HepG2 (cell line): ENCODE results near the gene TIAM2. TPM values are rescaled to one million over a fixed set of nuclear protein-coding genes. Genes with fewer than 3 reads are reported as not detected.
A peak's percentile ranks its signal among the peaks of the same experiment; 100 is the strongest.

ENCODE experiments used
- BCL3 ChIP-seq: sonication (generic); formaldehyde crosslinking; IDR thresholded peaks from 2 replicates; pipeline ENCODE4 v1.5.1; 2020; ENCODE audit warnings: mild to moderate bottlenecking, missing genetic modification reagents, moderate library complexity
- CSRNP1 ChIP-seq: sonication (generic); formaldehyde crosslinking; IDR thresholded peaks from 2 replicates; pipeline ENCODE4 v1.8.1; 2023; ENCODE audit warnings: mild to moderate bottlenecking, missing genetic modification reagents
- HIVEP1 ChIP-seq: sonication (generic); formaldehyde crosslinking; IDR thresholded peaks from 2 replicates; pipeline ENCODE4 v1.4.0; 2020; ENCODE audit warnings: mild to moderate bottlenecking, missing genetic modification reagents
- REPIN1 ChIP-seq: sonication (generic); formaldehyde crosslinking; IDR thresholded peaks from 2 replicates; pipeline ENCODE4 v1.8.0; 2022; ENCODE audit warnings: missing genetic modification reagents, low read depth, mild to moderate bottlenecking, borderline replicate concordance
- SRY ChIP-seq: sonication (generic); formaldehyde crosslinking; IDR thresholded peaks from 2 replicates; pipeline ENCODE4 v1.8.0; 2022; ENCODE audit warnings: mild to moderate bottlenecking, missing genetic modification reagents
- STAG1 ChIP-seq: sonication (generic); formaldehyde crosslinking; IDR thresholded peaks from 2 replicates; pipeline ENCODE4 v1.4.0; 2020; ENCODE audit warnings: missing genetic modification reagents
- TCF12 ChIP-seq, 2 experiments: fragments of 450-650 bp in 1 of 2; sonication (generic) in 1 of 2; formaldehyde crosslinking in 1 of 2; IDR thresholded peaks; 2 replicates each; pipeline versions ENCODE4 v1.6.1 to v1.8.0; 2017 to 2022; ENCODE audit warnings: antibody characterized with exemption in 1 of 2, mild to moderate bottlenecking in 1 of 2, missing genetic modification reagents in 1 of 2, moderate library complexity in 1 of 2
- TFDP2 ChIP-seq: sonication (generic); formaldehyde crosslinking; IDR thresholded peaks from 2 replicates; pipeline ENCODE4 v1.4.0; 2020; ENCODE audit warnings: missing genetic modification reagents
- ZBTB46 ChIP-seq: sonication (generic); formaldehyde crosslinking; IDR thresholded peaks from 2 replicates; pipeline ENCODE4 v1.4.0; 2020; ENCODE audit warnings: mild to moderate bottlenecking, missing genetic modification reagents, borderline replicate concordance
- ZBTB7B ChIP-seq: sonication (generic); formaldehyde crosslinking; IDR thresholded peaks from 2 replicates; pipeline ENCODE4 v1.4.0; 2020; ENCODE audit warnings: missing genetic modification reagents
- ZBTB8A ChIP-seq: sonication (generic); formaldehyde crosslinking; IDR thresholded peaks from 2 replicates; pipeline ENCODE4 v1.4.0; 2020; ENCODE audit warnings: mild to moderate bottlenecking, low read depth, missing genetic modification reagents, borderline replicate concordance
- ZC3H4 ChIP-seq: sonication (generic); formaldehyde crosslinking; IDR thresholded peaks from 2 replicates; pipeline ENCODE4 v1.4.0; 2020; ENCODE audit warnings: missing genetic modification reagents, borderline replicate concordance
- ZMYM4 ChIP-seq: sonication (generic); formaldehyde crosslinking; IDR thresholded peaks from 2 replicates; pipeline ENCODE4 v1.8.1; 2023; ENCODE audit warnings: mild to moderate bottlenecking, missing genetic modification reagents
- ZNF143 ChIP-seq: sonication (generic); formaldehyde crosslinking; IDR thresholded peaks from 2 replicates; pipeline ENCODE4 v1.4.0; 2020; ENCODE audit warnings: missing genetic modification reagents
- ZNF570 ChIP-seq: sonication (generic); formaldehyde crosslinking; IDR thresholded peaks from 2 replicates; pipeline ENCODE4 v1.4.0; 2020; ENCODE audit warnings: mild to moderate bottlenecking, missing genetic modification reagents, borderline replicate concordance
- ZNF614 ChIP-seq: IDR thresholded peaks from 2 replicates; pipeline ENCODE4 v1.6.1; 2018; ENCODE audit warnings: missing biosample characterization, missing genetic modification reagents, inconsistent platforms, borderline replicate concordance
- ZNF746 ChIP-seq: sonication (generic); formaldehyde crosslinking; IDR thresholded peaks from 2 replicates; pipeline ENCODE4 v1.8.0; 2022; ENCODE audit warnings: mild to moderate bottlenecking, missing genetic modification reagents
- polyA plus RNA-seq, 8 experiments: library from polyadenylated mRNA; depleted of rRNA in 3 of 8; stranded (reverse) in 7 of 8; unstranded in 1 of 8; fragments of >200 nt; fragmentation: Illumina TruSeq in 4 of 8; extraction: Trizol in 4 of 8; gene quantifications; 2 replicates each; pipeline versions ENCODE4 v1.2.1 to v1.2.3, GENCODE V29; 2011 to 2016; ENCODE audit warnings: low read depth in 4 of 8, missing spikeins in 1 of 8, mixed read lengths in 1 of 8; ENCODE audit not compliant: insufficient read depth in 1 of 8
- total RNA-seq, 5 experiments: library from RNA; depleted of rRNA; stranded (reverse); fragments of >200 nt; fragmentation: Illumina TruSeq; extraction: Trizol; gene quantifications; 2 replicates each; pipeline ENCODE4 v1.2.3, GENCODE V29; 2016; ENCODE audit warnings: low read depth in 1 of 5
- TF ChIP-seq, protein P1 (sequence below): sonication (generic); formaldehyde crosslinking; IDR thresholded peaks from 2 replicates; pipeline ENCODE4 v1.8.1; 2023; ENCODE audit warnings: mild to moderate bottlenecking, moderate library complexity, missing genetic modification reagents
- TF ChIP-seq, protein P2 (sequence below): sonication (generic); formaldehyde crosslinking; IDR thresholded peaks from 2 replicates; pipeline ENCODE4 v1.8.1; 2023; ENCODE audit warnings: missing genetic modification reagents, inconsistent platforms, borderline replicate concordance

Gene TIAM2
- total and polyA plus RNA-seq, 2 of the 13 experiments (the other 11 are each of a cell fraction or from before 2014, with no cell fraction given), result 4.1 to 4.5 TPM

DNA sequence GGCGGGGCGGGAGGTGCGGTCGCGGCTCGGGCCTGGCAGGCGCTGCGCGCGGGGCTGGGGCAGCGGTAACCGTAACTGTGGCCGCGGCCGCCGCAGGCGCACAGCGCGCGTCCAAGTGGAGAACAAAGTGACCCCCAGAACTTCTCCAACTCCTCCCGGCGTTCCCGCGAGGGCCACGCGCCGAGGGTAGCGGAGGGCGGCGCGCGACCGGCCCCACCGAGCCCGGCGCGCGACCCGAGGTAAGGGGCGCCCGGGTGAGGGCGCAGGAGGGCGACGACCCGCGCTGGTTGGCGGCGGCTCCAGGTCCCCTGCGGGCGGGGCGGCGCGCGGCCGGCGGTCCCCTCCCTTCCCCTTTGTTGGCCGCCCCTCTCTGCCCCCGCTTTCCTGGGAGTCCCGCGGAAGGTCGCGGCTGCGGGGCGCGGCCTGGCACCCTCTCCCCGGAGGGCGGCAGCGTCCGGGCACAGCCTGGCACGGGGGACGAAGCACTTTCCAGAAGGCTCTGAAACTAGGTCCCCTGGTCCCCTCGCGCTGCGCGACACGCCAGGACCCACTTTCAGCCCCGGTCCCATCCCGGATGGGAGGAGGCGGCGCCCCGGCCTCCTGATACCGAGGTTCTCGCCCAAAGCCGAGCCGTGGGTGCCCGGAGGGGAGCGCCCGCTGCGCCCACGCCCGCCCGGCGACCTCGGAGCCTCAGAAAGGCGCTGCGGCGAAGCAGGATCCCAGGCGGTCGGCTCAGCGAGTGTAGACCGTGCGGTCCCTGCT is at the start of gene TIAM2 (continued):
- TF ChIP-seq HIVEP1 (CRISPR knock-in tag) (peak; percentile 73), ZBTB8A (CRISPR knock-in tag) (peak; percentile 78; the same call in 1 of the 2 replicates), TCF12 (IDR thresholded peaks at IDR 0.05) (no peak), TCF12 (CRISPR knock-in tag; IDR thresholded peaks at IDR 0.05) (0 out of 2 replicates have a peak, but pooled peaks have one; percentile 23), BCL3 (CRISPR knock-in tag) (0 out of 2 replicates have a peak, but pooled peaks have one; percentile 20), STAG1 (CRISPR knock-in tag) (no peak), TFDP2 (CRISPR knock-in tag) (peak; percentile 22; the same call in 1 of the 2 replicates), ZNF746 (CRISPR knock-in tag) (0 out of 2 replicates have a peak, but pooled peaks have one; percentile 25), ZBTB7B (CRISPR knock-in tag) (peak; percentile 84; the same call in 1 of the 2 replicates), ZNF614 (CRISPR knock-in tag) (no peak), SRY (CRISPR knock-in tag) (peak; percentile 81; the same call in 1 of the 2 replicates), ZBTB46 (CRISPR knock-in tag) (no peak), ZNF143 (CRISPR knock-in tag) (0 out of 2 replicates have a peak, but pooled peaks have one; percentile 14), ZMYM4 (CRISPR knock-in tag) (peak; percentile 46; the same call in 1 of the 2 replicates), ZNF570 (no peak), CSRNP1 (CRISPR knock-in tag) (no peak), REPIN1 (CRISPR knock-in tag) (no peak), ZC3H4 (CRISPR knock-in tag) (no peak)
- TF ChIP-seq, protein P1, sequence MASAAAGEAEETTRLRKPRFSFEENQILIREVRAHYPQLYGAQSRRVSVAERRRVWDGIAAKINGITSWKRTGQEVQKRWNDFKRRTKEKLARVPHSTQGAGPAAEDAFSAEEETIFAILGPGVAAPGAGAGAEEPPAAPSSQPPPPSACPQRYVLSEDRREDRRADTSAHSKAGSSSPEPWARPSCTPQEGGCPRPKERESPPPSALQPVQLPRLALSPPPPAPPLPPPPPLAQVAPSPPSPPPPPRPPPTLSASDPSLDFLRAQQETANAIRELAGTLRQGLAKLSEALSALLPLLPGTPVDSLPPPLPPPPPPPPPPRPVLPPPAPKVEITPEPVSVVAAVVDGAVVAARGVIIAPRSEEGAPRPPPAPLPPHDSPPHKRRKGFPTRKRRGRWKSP, result peak; percentile 79; the same call in 1 of the 2 replicates
- TF ChIP-seq, protein P2, sequence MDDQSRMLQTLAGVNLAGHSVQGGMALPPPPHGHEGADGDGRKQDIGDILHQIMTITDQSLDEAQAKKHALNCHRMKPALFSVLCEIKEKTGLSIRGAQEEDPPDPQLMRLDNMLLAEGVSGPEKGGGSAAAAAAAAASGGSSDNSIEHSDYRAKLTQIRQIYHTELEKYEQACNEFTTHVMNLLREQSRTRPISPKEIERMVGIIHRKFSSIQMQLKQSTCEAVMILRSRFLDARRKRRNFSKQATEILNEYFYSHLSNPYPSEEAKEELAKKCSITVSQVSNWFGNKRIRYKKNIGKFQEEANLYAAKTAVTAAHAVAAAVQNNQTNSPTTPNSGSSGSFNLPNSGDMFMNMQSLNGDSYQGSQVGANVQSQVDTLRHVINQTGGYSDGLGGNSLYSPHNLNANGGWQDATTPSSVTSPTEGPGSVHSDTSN (CRISPR knock-in tag), result 0 out of 2 replicates have a peak, but pooled peaks have one; percentile 19
